ENCODE measurements around the gene PLCG2.

- TF ChIP-seq CTCF (IDR thresholded peaks at IDR 0.05), result no peak
- TF ChIP-seq POLR2A (IDR thresholded peaks at IDR 0.05), result no peak
- no peak for TF ChIP-seq POLR2AphosphoS5 (IDR thresholded peaks at IDR 0.05; ENCODE audit: insufficient read depth in 1 of 2, low read depth in 1 of 2)
Observed at GRCh38 chr16:81816351-81816750, 37.3 kb downstream of the PLCG2 start.
